GM12878 (cell line): ENCODE data around the gene WDFY1. TPM values are rescaled to one million over a fixed set of nuclear protein-coding genes. Genes with fewer than 3 reads are reported as not detected.

Source experiments
- ATAC-seq: fragments of 200-7000 bp; cut with Tn5 transposase; 3 replicates; pipeline ENCODE4 v1.9.1; 2020; ENCODE audit warnings: mild to moderate bottlenecking, moderate library complexity
- BruUV-seq: library from RNA; stranded (reverse); fragments of 400-500 nt; replicated peaks from 2 replicates; lab custom pipeline; 2021; lab: Mats Ljungman, UMichigan
- CTCF ChIA-PET: fragments of 300-600 bp; sonication (Branson Sonifier 250); formaldehyde crosslinking; extraction: SDS; loops from one replicate; lab custom pipeline; 2021; ENCODE audit warnings: inconsistent platforms; lab: Yijun Ruan, JAX
- POLR2A ChIA-PET: fragments of 350-600 bp; formaldehyde crosslinking; extraction: SDS; loops from one replicate; lab custom pipeline; 2021; ENCODE audit warnings: inconsistent platforms; lab: Charles Lee
- RAD21 ChIA-PET: fragments of 300-600 bp; sonication (Branson Sonifier 250); formaldehyde crosslinking; loops from one replicate; lab custom pipeline; 2023; ENCODE audit warnings: antibody characterized with exemption; ENCODE audit not compliant: unreplicated experiment; lab: Charles Lee
- SMC1A ChIA-PET: fragments of 300-600 bp; sonication (Branson Sonifier 250); formaldehyde crosslinking; loops from one replicate; lab custom pipeline; 2023; ENCODE audit not compliant: unreplicated experiment, uncharacterized antibody; lab: Charles Lee
- DNase-seq: peaks from one replicate; pipeline ENCODE4 v3.0.0-alpha.2; 2011; ENCODE audit warnings: low read depth, low spot score
- FAIRE-seq: peaks from 3 replicates; lab custom pipeline; 2011; peaks lifted over from hg19 to GRCh38; lab: Jason Lieb, UNC
- H2AFZ ChIP-seq: 2 replicates; pipeline ENCODE4 v1.6.0; 2011; ENCODE audit warnings: low read depth, low read length, control low read depth; ENCODE audit not compliant: control insufficient read depth
- H3K27ac ChIP-seq: 2 replicates; pipeline ENCODE4 v1.5.1; 2011; ENCODE audit warnings: control low read depth; ENCODE audit not compliant: control insufficient read depth, insufficient read depth
- H3K27me3 ChIP-seq, 2 experiments: replicated peaks in 1 of 2; 2 replicates each; pipeline versions ENCODE4 v1.6.0 to v1.6.1; 2011; ENCODE audit warnings: low read length in 1 of 2; ENCODE audit not compliant: control insufficient read depth in 2 of 2, insufficient read depth in 2 of 2
- H3K36me3 ChIP-seq, 2 experiments: 2 replicates each; pipeline ENCODE4 v1.5.1; 2011; ENCODE audit warnings: low read length in 1 of 2; ENCODE audit not compliant: control insufficient read depth in 2 of 2, insufficient read depth in 2 of 2
- H3K4me1 ChIP-seq: 2 replicates; pipeline ENCODE4 v1.6.1; 2011; ENCODE audit warnings: mild to moderate bottlenecking, low read length, moderate library complexity, mixed read lengths; ENCODE audit not compliant: control insufficient read depth, insufficient read depth
- H3K4me2 ChIP-seq: 2 replicates; pipeline ENCODE4 v1.6.0; 2011; ENCODE audit warnings: control low read depth; ENCODE audit not compliant: control insufficient read depth, insufficient read depth
- H3K4me3 ChIP-seq: fragments of 200-600 bp; sonication (generic); 2 replicates; pipeline ENCODE4 v1.5.1; 2016
- H3K79me2 ChIP-seq: 2 replicates; pipeline ENCODE4 v1.6.0; 2011; ENCODE audit warnings: low read length; ENCODE audit not compliant: control insufficient read depth, insufficient read depth
- H3K9ac ChIP-seq: 2 replicates; pipeline ENCODE4 v1.8.0; 2011; ENCODE audit warnings: low read length, control low read depth, mixed read lengths; ENCODE audit not compliant: control insufficient read depth, insufficient read depth
- H3K9me3 ChIP-seq: replicated peaks from 3 replicates; pipeline ENCODE4 v1.5.1; 2011; ENCODE audit warnings: mild to moderate bottlenecking, low read length; ENCODE audit not compliant: control insufficient read depth, insufficient read depth
- H4K20me1 ChIP-seq: 2 replicates; pipeline ENCODE4 v1.6.0; 2011; ENCODE audit not compliant: control insufficient read depth, insufficient read depth
- BACH1 ChIP-seq: fragments of 450-650 bp; IDR thresholded peaks from 2 replicates; pipeline ENCODE4 v1.6.1; 2017; ENCODE audit warnings: mild to moderate bottlenecking, borderline replicate concordance
- CBFB ChIP-seq: IDR thresholded peaks from 2 replicates; pipeline ENCODE4 v1.6.1; 2016; ENCODE audit warnings: antibody characterized with exemption, low read depth
- E2F4 ChIP-seq: IDR thresholded peaks from 2 replicates; pipeline ENCODE4 v1.6.1; 2012; ENCODE audit warnings: low read depth, low read length, improper control_type of control experiment
- EZH2 ChIP-seq: IDR thresholded peaks from 2 replicates; pipeline ENCODE4 v1.6.1; 2012; ENCODE audit warnings: low read depth, mild to moderate bottlenecking, control low read depth, inconsistent platforms, low read length, borderline replicate concordance; ENCODE audit not compliant: control insufficient read depth
- JUND ChIP-seq: IDR thresholded peaks from 2 replicates; pipeline ENCODE4 v1.6.1; 2012; ENCODE audit warnings: low read depth, mild to moderate bottlenecking, low read length, improper control_type of control experiment, moderate library complexity
- KDM1A ChIP-seq: fragments of 200-600 bp; sonication (generic); IDR thresholded peaks from 2 replicates; pipeline ENCODE4 v1.6.1; 2016; ENCODE audit warnings: borderline replicate concordance
- POU2F2 ChIP-seq: IDR thresholded peaks from 3 replicates; pipeline ENCODE4 v1.6.1; 2011; ENCODE audit warnings: low read depth, mild to moderate bottlenecking, low read length, borderline replicate concordance
- PRDM15 ChIP-seq: fragments of 450-650 bp; formaldehyde crosslinking; IDR thresholded peaks from 2 replicates; pipeline ENCODE4 v1.4.0; 2020; ENCODE audit warnings: mild to moderate bottlenecking, moderate library complexity
- RAD51 ChIP-seq: fragments of 450-650 bp; IDR thresholded peaks from 2 replicates; pipeline ENCODE4 v1.6.1; 2016; ENCODE audit warnings: moderate library complexity, mild to moderate bottlenecking, inconsistent platforms
- SMAD5 ChIP-seq: IDR thresholded peaks from 2 replicates; pipeline ENCODE4 v1.6.1; 2016; ENCODE audit warnings: antibody characterized with exemption, low read depth
- SP1 ChIP-seq: IDR thresholded peaks from one replicate; pipeline ENCODE4 v1.6.1; 2011; ENCODE audit warnings: low read depth, low read length
- SREBF1 ChIP-seq: IDR thresholded peaks from 2 replicates; pipeline ENCODE4 v1.6.1; 2012; ENCODE audit warnings: mild to moderate bottlenecking, low read length
- TARDBP ChIP-seq: IDR thresholded peaks from 2 replicates; pipeline ENCODE4 v1.6.1; 2016; ENCODE audit warnings: borderline replicate concordance
- TCF12 ChIP-seq: IDR thresholded peaks from 2 replicates; pipeline ENCODE4 v1.6.1; 2011; ENCODE audit warnings: low read depth, mild to moderate bottlenecking, low read length
- ZBTB40 ChIP-seq: fragments of 450-650 bp; IDR thresholded peaks from 2 replicates; pipeline ENCODE4 v1.6.1; 2016; ENCODE audit warnings: mild to moderate bottlenecking, moderate library complexity, borderline replicate concordance
- WGBS: methylation state at CpG from one replicate; pipeline ENCODE4 v1.1.6; 2016; ENCODE audit warnings: low lambda C conversion rate; ENCODE audit not compliant: insufficient replicate concordance, insufficient coverage; ENCODE audit errors: missing lambda C conversion rate; 5-methylcytosine and 5-hydroxymethylcytosine counted together
- in situ Hi-C: fragments of 300-500 bp; cut with MboI; formaldehyde crosslinking; loops from 9 replicates; pipeline ENCODE4 v1.14.3; 2018; ENCODE audit warnings: mixed read lengths
- intact Hi-C: fragments of 100-400 bp; cut with micrococcal nuclease; formaldehyde crosslinking; loops from one replicate; pipeline ENCODE4 v1.14.2; 2022; ENCODE audit not compliant: unreplicated experiment
- polyA plus RNA-seq, 11 experiments: library from polyadenylated mRNA; depleted of rRNA in 4 of 11; unstranded in 6 of 11; stranded (reverse) in 5 of 11; fragments of >200 nt; fragmentation: Nextera tagmentation in 4 of 11; fragmentation: Illumina TruSeq in 1 of 11; extraction: Ambion mirVana in 4 of 11; extraction: Trizol in 1 of 11; gene quantifications; 1 replicate in 1 of 11; 2 replicates in 10 of 11; pipeline versions ENCODE4 v1.2.1 to v1.2.3, GENCODE V29; 2011 to 2016; ENCODE audit warnings: inconsistent platforms in 2 of 11, missing spikeins in 2 of 11, low read depth in 1 of 11
- total RNA-seq, 4 experiments: library from RNA; depleted of rRNA in 3 of 4; stranded (reverse); fragments of >200 nt in 3 of 4; fragmentation: Illumina TruSeq in 1 of 4; extraction: Trizol in 1 of 4; gene quantifications; 2 replicates each; pipeline versions ENCODE4 v1.2.1 to v1.2.3, GENCODE V29; 2013 to 2021
- TF ChIP-seq, protein P1 (sequence below): IDR thresholded peaks from 2 replicates; pipeline ENCODE4 v1.6.1; 2011; ENCODE audit warnings: low read depth, mild to moderate bottlenecking, low read length, moderate library complexity, borderline replicate concordance; ENCODE audit errors: extremely low read depth

Gene WDFY1
- total and polyA plus RNA-seq, 10 of the 15 experiments (the other 5 are each of a cell fraction or from before 2014, with no cell fraction given), result 2.9 to 28.1 (median 13.1) TPM

- TF ChIP-seq ZBTB40 (no peak), BACH1 (no peak), E2F4 (no peak), KDM1A (no peak), SP1 (no peak), RAD51 (no peak), SMAD5 (no peak), JUND (no peak)
These were observed 58.0 kb downstream of the WDFY1 start (continued) for GRCh38 chr2:223887127-223887526.

GRCh38 chr2:223886726-223887125 lies 58.4 kb downstream of the WDFY1 start:
- no peaks in the 10 kb centered on the region for H3K79me2 ChIP-seq
- in situ Hi-C loops (no loop called here), intact Hi-C loops (no loop called here)
- no peak overlapping the region for H3K27ac ChIP-seq
- H4K20me1 ChIP-seq, result no peaks in the 10 kb centered on the region
- no peak overlapping the region for H3K4me3 ChIP-seq
- DNase-seq, result no peak
- no peak for FAIRE-seq
- no peak overlapping the region for H2AFZ ChIP-seq
- peaks cover 25% of the 10 kb centered on the region for H3K4me1 ChIP-seq
- RAD21 ChIA-PET, result no interaction called here
- H3K27me3 ChIP-seq, result no peaks in the 10 kb centered on the region
- POLR2A ChIA-PET, result no interaction called here
- BruUV-seq, result no TSS peak
- no peak overlapping the region for H3K9ac ChIP-seq
- SMC1A ChIA-PET, result no interaction called here
- no peaks in the 10 kb centered on the region; the same call in 2 of the 3 replicates for H3K9me3 ChIP-seq
- CTCF ChIA-PET, result no interaction called here
- H3K4me2 ChIP-seq, result no peak overlapping the region
- ATAC-seq, result no peak
- 2% methylated on average over 2 of the region's 2 CpGs for WGBS
- peaks cover 0 to 4% of the 10 kb centered on the region in 2 experiments; a peak in 2 of 4 replicates for H3K36me3 ChIP-seq
- no peak for TF ChIP-seq POU2F2
- TF ChIP-seq, protein P1, sequence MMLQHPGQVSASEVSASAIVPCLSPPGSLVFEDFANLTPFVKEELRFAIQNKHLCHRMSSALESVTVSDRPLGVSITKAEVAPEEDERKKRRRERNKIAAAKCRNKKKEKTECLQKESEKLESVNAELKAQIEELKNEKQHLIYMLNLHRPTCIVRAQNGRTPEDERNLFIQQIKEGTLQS, result no peak
- no peak for TF ChIP-seq EZH2
- no peak for TF ChIP-seq TCF12
- no peak for TF ChIP-seq TARDBP
- no peak for TF ChIP-seq PRDM15 (CRISPR knock-in tag)
- TF ChIP-seq CBFB, result no peak
- TF ChIP-seq SREBF1, result no peak
